LNCAP (cell line): ENCODE results near the gene KATNB1.
A peak's percentile ranks its signal among the peaks of the same experiment; 100 is the strongest.

ENCODE experiments used
- CTCF ChIP-seq: fragments of 450-650 bp; IDR thresholded peaks from 2 replicates; pipeline ENCODE4 v1.5.1; 2017; ENCODE audit warnings: mild to moderate bottlenecking

The KATNB1 gene

GRCh38 chr16:57714047-57714446 lies 21.5 kb upstream of the KATNB1 start:
- no peak for TF ChIP-seq CTCF

DNA sequence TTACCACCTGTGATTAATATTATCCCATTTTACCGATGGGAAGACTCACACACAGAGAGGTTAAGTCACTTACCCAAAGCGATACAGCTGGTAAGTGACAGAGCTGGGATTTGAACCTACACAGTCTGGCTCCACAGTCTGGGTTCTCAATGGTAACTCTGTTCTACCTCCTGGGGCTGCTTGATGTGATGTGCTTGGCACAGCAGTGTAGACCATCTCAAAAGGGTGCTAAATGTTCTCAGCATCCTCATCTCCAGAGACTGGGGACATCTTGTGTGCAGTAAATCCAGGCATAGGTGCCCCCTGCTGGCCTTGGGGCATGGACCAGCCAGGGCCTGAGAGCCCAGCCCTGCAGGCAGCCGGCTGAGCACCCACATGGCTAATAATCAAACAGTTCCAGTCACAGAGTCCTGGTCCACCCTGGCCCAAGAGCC lies 15.4 kb upstream of the KATNB1 start:
- TF ChIP-seq CTCF: peak; percentile 65

GRCh38 chr16:57721356-57722209 lies 14.0 kb upstream of the KATNB1 start:
- TF ChIP-seq CTCF: no peak

GRCh38 chr16:57722210-57722499 lies 13.4 kb upstream of the KATNB1 start:
- TF ChIP-seq CTCF: no peak

- no peak for TF ChIP-seq CTCF
Observed at GRCh38 chr16:57722651-57723050, 12.9 kb upstream of the KATNB1 start.

- TF ChIP-seq CTCF: no peak
Observed at GRCh38 chr16:57723170-57723569, 12.4 kb upstream of the KATNB1 start.

DNA sequence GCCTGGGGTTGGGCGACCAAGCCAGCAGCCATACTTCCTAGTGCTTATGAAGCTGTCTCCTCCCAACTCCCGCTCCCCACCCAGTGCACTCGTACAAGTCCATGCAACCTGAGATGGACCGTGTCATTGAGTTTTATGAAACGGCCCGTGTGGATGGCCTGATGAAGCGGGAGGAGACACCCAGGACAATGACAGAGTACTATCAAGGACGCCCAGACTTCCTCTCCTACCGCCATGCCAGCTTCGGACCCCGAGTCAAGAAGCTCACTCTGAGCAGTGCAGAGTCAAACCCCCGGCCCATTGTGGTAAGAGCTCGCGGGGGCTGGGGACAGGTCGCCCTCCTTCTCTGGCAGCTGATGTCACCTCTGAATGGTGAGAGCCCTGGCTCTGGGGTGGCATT lies 11.0 kb upstream of the KATNB1 start:
- no peak for TF ChIP-seq CTCF

GRCh38 chr16:57725151-57725550 lies 10.4 kb upstream of the KATNB1 start:
- no peak for TF ChIP-seq CTCF
